Heart left ventricle (tissue), 13 donors: Measurements from ENCODE around the gene LDHAL6B.

Experiments
- CTCF ChIP-seq, 12 donors: fragments of 200-600 bp; sonication (generic) in 4 of 12; IDR thresholded peaks; one replicate each; pipeline versions ENCODE4 v1.5.0 to v1.8.0; 2018 to 2022; ENCODE audit warnings: antibody characterized with exemption in 12 of 12, mild to moderate bottlenecking in 5 of 12
- POLR2A ChIP-seq, 2 donors: fragments of 450-650 bp; IDR thresholded peaks; one replicate each; pipeline ENCODE4 v1.6.1; 2017; ENCODE audit warnings: antibody characterized with exemption in 2 of 2, mild to moderate bottlenecking in 2 of 2, moderate library complexity in 2 of 2
- donor health status: ischemic (EF 13 %, LVEDD 7.1; RV severe dilation, severe dysfunction).
- donor health status: DM: no; HTN: yes; CAD: no.
- donor health status: DM: no; HTN: no; CAD: no.
- donor health status: ischemic (EF 25% LVEDD 6.9; RV normal size, moderate dysfunction).
- donor health status: ischemic (EF 25% LVEDD 5.7; RV mildly dilated, moderate dysfunction).
- donor health status: ischemic (EF 35%, LVEDD 5.7; RV mildly dilated, moderate dysfunction).
- donor health status: nonischemic (EF 11% LVEDD 7.7; RV severe dilation, severe dysfunction).
- donor health status: DM: yes; HTN: yes; CAD: no.
- donor health status: PGD.
- donor health status: ischemic (EF 29% LVEDD 5.4; RV normal size, mild dysfunction).
- donor health status: nonischemic (EF 23%, LVEDD 6.1; RV moderate dilation, normal function).

- TF ChIP-seq POLR2A (IDR thresholded peaks at IDR 0.05), result no peak
- no peak for TF ChIP-seq CTCF (IDR thresholded peaks at IDR 0.05)
Measured at GRCh38 chr15:59229453-59229852, 22.8 kb downstream of the LDHAL6B start.
